Right lobe of liver (tissue), 4 donors: ENCODE data around the gene PRKCZ.

Source experiments
- POLR2A ChIP-seq: fragments of 450-650 bp; IDR thresholded peaks from one replicate; pipeline ENCODE4 v1.6.1; 2017; ENCODE audit warnings: antibody characterized with exemption, mild to moderate bottlenecking
- TF ChIP-seq, protein P1 (sequence below), 4 donors: fragments of 200-600 bp in 3 of 4; fragments of 450-650 bp in 1 of 4; IDR thresholded peaks; one replicate each; pipeline versions ENCODE4 v1.5.1 to v1.8.0; 2016 to 2022; ENCODE audit warnings: antibody characterized with exemption in 4 of 4, mild to moderate bottlenecking in 2 of 4
- donor health status: DM: no; HTN: no; CAD: no.
- donor health status: DM: no; HTN: no; CAD: no.
- donor health status: DM: no; HTN: yes; CAD: no.

DNA sequence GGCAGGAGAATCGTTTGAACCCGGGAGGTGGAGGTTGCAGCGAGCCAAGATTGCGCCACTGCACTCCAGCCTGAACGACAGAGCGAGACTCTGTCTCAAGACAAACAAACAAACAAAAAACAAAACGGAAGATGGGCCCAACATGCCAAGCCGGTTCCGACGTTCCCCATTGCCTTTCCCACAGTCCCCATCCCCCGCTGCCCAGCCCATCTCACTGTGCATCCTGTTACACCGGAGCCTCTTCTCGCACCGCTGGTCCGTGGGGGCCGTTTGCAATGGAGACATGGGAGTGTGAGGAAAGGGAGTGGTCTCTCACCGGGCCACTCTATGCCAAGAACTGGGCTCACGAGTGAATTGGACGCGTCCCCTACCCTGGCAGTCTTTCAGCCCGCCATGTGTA is 45.4 kb upstream of the PRKCZ start:
- TF ChIP-seq, protein P1, sequence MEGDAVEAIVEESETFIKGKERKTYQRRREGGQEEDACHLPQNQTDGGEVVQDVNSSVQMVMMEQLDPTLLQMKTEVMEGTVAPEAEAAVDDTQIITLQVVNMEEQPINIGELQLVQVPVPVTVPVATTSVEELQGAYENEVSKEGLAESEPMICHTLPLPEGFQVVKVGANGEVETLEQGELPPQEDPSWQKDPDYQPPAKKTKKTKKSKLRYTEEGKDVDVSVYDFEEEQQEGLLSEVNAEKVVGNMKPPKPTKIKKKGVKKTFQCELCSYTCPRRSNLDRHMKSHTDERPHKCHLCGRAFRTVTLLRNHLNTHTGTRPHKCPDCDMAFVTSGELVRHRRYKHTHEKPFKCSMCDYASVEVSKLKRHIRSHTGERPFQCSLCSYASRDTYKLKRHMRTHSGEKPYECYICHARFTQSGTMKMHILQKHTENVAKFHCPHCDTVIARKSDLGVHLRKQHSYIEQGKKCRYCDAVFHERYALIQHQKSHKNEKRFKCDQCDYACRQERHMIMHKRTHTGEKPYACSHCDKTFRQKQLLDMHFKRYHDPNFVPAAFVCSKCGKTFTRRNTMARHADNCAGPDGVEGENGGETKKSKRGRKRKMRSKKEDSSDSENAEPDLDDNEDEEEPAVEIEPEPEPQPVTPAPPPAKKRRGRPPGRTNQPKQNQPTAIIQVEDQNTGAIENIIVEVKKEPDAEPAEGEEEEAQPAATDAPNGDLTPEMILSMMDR (IDR thresholded peaks at IDR 0.05): no peak
- no peak for TF ChIP-seq POLR2A
